Central memory CD8-positive, alpha-beta T cell (primary cell): ENCODE measurements around the gene TRHDE.
"Not testable (repeated sequence)": the region's sequence is repeated elsewhere in the genome, so short reads cannot be mapped to it uniquely, and the experiment has no call there.

Experiments used
- ATAC-seq: fragments of 150-1000 bp; cut with Tn5 transposase; replicated peaks from 2 replicates; pipeline ENCODE4 v1.10.0; 2022; ENCODE audit warnings: mild to moderate bottlenecking, moderate FRiP score, moderate number of reproducible peaks; ENCODE audit not compliant: poor library complexity, severe bottlenecking; ENCODE audit errors: extremely low read depth
- DNase-seq, 2 donors: peaks; one replicate each; pipeline ENCODE4 v3.0.0; 2021; ENCODE audit warnings: low spot score in 2 of 2
- H3K27ac Mint-ChIP-seq: one replicate; pipeline ENCODE4 v1.8.0; 2022; ENCODE audit warnings: low read depth, mild to moderate bottlenecking, moderate library complexity, mixed read lengths
- H3K27me3 Mint-ChIP-seq: one replicate; pipeline ENCODE4 v1.8.0; 2022; ENCODE audit warnings: mixed read lengths
- H3K36me3 Mint-ChIP-seq: one replicate; pipeline ENCODE4 v1.8.0; 2022; ENCODE audit warnings: mild to moderate bottlenecking, moderate library complexity, mixed read lengths; ENCODE audit not compliant: insufficient read depth
- H3K4me1 Mint-ChIP-seq: one replicate; pipeline ENCODE4 v1.8.0; 2022; ENCODE audit warnings: mixed read lengths
- H3K4me3 Mint-ChIP-seq: one replicate; pipeline ENCODE4 v1.8.0; 2022; ENCODE audit warnings: mild to moderate bottlenecking, moderate library complexity, mixed read lengths
- H3K9me3 Mint-ChIP-seq: one replicate; pipeline ENCODE4 v1.8.0; 2022; ENCODE audit warnings: mixed read lengths

TRHDE gene

DNA sequence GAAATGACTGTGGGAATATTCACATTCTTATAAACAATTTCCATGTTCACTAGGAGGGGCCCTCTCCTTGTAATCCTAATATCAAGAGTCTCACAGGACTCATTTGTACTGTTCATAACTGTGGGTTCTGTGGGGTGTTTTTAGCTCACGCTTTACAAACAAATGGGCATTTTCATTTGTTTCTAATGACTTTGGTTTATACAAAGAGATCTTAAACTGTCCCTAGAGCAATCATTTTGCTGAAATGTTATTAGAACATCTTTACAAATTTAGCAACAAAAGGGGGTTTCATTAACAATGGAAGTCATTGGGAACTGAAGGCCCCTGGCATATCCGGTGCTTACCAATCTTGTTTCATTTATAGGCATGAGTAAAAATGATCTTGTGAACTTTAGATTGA, 370.5 kb downstream of the TRHDE start:
- DNase-seq (no peak), ATAC-seq (no peak)
- Mint-ChIP-seq H3K36me3 (no peaks in the 10 kb centered on the region), H3K27ac (no peak overlapping the region), H3K27me3 (no peaks in the 10 kb centered on the region), H3K4me1 (no peaks in the 10 kb centered on the region), H3K4me3 (no peak overlapping the region), H3K9me3 (peaks cover 7% of the 10 kb centered on the region)

DNA sequence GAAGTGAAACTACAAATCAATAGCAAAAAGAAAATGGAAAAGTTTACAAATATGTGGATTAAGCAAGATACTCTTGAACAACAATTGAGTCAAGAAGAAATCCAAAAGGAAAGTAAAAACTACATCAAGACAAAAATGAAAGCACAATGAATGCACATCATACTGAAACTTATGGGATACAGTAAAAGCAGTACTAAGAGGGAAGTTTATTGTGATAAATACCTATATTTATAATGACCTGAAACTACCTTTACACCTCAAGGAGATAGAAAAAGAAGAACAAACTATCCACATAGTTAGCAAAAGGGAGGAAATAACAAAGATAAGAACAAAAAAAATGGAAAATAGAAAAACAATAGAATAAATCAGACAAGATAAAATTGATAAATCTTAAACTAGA, 375.0 kb downstream of the TRHDE start:
- no peaks in the 10 kb centered on the region for H3K4me1 Mint-ChIP-seq
- H3K9me3 Mint-ChIP-seq = peaks cover 7% of the 10 kb centered on the region
- no peak overlapping the region for H3K27ac Mint-ChIP-seq
- DNase-seq (no peak), ATAC-seq (no peak)
- no peaks in the 10 kb centered on the region for H3K36me3 Mint-ChIP-seq
- no peaks in the 10 kb centered on the region for H3K27me3 Mint-ChIP-seq
- no peak overlapping the region for H3K4me3 Mint-ChIP-seq

DNA sequence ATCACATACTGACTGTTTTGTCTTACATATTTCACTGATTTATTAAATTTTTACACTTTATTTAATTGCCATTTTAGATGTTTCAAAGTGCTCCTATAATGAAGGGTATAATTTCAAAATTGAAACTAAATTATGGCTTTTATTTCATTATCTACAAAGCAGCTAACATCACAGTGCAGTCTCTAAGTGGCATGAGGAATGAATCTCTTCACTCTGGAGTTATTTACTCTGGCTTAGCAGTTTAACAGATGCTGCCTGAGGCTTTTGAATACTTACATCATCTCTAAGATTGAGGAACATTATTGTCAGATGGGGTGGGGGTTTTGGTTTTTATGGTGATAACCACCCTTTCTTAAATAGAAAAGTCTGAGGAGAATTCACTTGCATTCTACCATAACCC, 386.4 kb downstream of the TRHDE start:
- no peak overlapping the region for H3K27ac Mint-ChIP-seq
- ATAC-seq (no peak), DNase-seq (no peak)
- H3K36me3 Mint-ChIP-seq = no peaks in the 10 kb centered on the region
- no peak overlapping the region for H3K4me3 Mint-ChIP-seq
- H3K4me1 Mint-ChIP-seq = no peaks in the 10 kb centered on the region
- peaks cover 25% of the 10 kb centered on the region for H3K9me3 Mint-ChIP-seq
- H3K27me3 Mint-ChIP-seq = no peaks in the 10 kb centered on the region

DNA sequence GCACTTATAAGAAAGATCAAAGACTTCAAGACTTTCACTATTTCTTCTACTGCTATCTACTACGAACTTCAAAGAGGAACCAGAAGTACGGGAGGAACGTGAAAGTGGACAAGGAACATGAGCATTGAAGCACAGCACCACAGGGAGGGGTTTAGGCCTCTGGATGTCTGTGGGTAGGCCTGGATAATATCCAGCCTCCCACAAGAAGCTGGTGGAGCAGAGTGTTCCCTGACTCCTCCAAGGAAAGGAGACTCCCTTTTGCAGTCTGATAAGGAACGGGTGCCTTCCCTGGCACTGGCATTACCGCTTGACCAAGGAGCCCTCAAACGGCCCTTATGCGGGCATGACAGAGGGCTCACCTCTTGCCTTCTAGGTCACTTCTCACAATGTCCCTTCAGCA, 388.0 kb downstream of the TRHDE start:
- not testable (repeated sequence) for H3K27me3 Mint-ChIP-seq, DNase-seq, H3K36me3 Mint-ChIP-seq, H3K27ac Mint-ChIP-seq, H3K4me3 Mint-ChIP-seq, ATAC-seq, H3K4me1 Mint-ChIP-seq
- peaks cover 18% of the 10 kb centered on the region for H3K9me3 Mint-ChIP-seq

DNA sequence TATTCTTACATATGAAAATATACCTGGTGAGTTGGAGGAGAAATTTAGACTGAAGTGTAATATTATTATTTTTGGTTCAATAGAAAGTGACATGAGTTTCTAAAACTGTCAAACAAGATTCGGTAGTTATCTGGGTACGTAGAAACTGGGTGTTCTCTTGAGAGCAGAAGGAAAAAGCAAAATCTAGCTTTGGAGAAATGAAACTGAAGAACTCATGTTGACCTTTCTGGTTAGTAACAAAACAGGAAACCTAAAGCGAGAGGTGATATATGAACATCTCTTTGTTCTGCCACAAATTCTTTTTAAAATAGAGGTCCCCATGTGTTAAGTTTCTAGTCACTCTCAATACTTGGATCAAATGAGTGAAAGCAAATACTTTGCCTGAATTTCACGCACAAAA, 401.7 kb downstream of the TRHDE start:
- no peak overlapping the region for H3K4me3 Mint-ChIP-seq
- ATAC-seq (no peak), DNase-seq (no peak)
- H3K4me1 Mint-ChIP-seq = no peaks in the 10 kb centered on the region
- peaks cover 26% of the 10 kb centered on the region for H3K9me3 Mint-ChIP-seq
- peaks cover 3% of the 10 kb centered on the region for H3K36me3 Mint-ChIP-seq
- no peaks in the 10 kb centered on the region for H3K27me3 Mint-ChIP-seq
- no peak overlapping the region for H3K27ac Mint-ChIP-seq

DNA sequence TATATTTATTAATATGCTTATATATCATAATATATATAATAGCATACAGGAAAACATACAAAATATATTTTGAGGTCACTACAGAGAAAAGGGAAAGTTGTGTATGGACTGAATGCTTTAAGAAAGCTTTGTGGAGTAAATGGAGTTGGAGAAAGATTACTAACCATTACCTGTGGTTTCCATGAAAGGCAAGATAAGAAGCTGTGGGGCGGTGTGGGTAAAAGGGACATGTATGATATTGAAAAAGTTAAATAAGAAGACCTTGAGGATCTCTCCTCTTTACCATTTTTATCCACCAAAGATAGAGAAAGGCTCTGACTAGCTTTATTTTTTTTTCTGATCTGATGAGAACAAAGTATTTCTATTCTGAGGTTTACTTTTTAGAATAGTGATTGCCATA, 404.4 kb downstream of the TRHDE start:
- H3K4me3 Mint-ChIP-seq = no peak overlapping the region
- H3K27me3 Mint-ChIP-seq = no peaks in the 10 kb centered on the region
- H3K4me1 Mint-ChIP-seq = no peaks in the 10 kb centered on the region
- no peak overlapping the region for H3K27ac Mint-ChIP-seq
- peaks cover 26% of the 10 kb centered on the region for H3K9me3 Mint-ChIP-seq
- no peak for DNase-seq
- H3K36me3 Mint-ChIP-seq = peaks cover 3% of the 10 kb centered on the region
- no peak for ATAC-seq

DNA sequence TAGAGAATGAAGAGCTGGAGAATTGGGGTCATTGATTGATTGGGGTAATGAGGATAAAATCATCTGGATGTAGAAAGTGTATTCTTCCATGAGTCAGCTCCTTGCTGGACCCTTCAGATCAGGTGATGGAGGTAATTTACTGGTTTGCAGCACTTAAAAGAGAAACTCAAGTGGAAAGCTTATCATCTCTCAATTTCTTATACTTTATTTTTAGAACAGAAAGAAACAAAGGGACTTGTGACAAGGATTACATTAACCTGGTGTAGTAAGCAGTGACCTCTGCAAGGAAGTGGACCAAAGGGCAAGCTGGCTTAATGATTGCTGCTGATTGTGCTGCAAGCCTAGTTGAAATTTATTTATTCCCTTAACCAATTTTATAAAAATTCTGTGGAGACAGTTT, 405.0 kb downstream of the TRHDE start:
- DNase-seq (no peak), ATAC-seq (no peak)
- H3K4me1 Mint-ChIP-seq = no peaks in the 10 kb centered on the region
- H3K36me3 Mint-ChIP-seq = peaks cover 3% of the 10 kb centered on the region
- no peak overlapping the region for H3K27ac Mint-ChIP-seq
- H3K4me3 Mint-ChIP-seq = no peak overlapping the region
- H3K9me3 Mint-ChIP-seq = peaks cover 26% of the 10 kb centered on the region
- H3K27me3 Mint-ChIP-seq = no peaks in the 10 kb centered on the region

DNA sequence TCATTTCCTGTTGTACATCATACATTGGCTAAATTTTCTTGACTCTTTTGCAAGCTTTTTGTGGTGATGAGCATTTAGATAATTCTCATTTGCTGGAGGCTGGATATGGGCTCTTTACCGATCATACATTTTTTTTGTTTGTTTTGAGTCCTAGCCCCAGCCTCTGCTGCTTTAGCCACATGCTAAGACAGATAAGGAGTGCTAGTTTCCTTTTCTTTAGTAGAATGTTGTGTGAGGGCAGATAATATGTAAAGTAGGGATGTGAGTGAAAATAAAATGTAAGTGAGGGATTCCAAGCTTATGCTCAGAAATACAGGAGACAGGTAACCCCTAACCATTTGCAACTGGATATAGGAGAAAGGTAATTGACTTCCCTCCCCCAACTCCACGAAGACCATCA, 405.7 kb downstream of the TRHDE start:
- H3K4me1 Mint-ChIP-seq = no peaks in the 10 kb centered on the region
- no peak overlapping the region for H3K27ac Mint-ChIP-seq
- no peaks in the 10 kb centered on the region for H3K27me3 Mint-ChIP-seq
- ATAC-seq (no peak), DNase-seq (no peak)
- H3K4me3 Mint-ChIP-seq = no peak overlapping the region
- H3K9me3 Mint-ChIP-seq = peaks cover 19% of the 10 kb centered on the region
- no peaks in the 10 kb centered on the region for H3K36me3 Mint-ChIP-seq

DNA sequence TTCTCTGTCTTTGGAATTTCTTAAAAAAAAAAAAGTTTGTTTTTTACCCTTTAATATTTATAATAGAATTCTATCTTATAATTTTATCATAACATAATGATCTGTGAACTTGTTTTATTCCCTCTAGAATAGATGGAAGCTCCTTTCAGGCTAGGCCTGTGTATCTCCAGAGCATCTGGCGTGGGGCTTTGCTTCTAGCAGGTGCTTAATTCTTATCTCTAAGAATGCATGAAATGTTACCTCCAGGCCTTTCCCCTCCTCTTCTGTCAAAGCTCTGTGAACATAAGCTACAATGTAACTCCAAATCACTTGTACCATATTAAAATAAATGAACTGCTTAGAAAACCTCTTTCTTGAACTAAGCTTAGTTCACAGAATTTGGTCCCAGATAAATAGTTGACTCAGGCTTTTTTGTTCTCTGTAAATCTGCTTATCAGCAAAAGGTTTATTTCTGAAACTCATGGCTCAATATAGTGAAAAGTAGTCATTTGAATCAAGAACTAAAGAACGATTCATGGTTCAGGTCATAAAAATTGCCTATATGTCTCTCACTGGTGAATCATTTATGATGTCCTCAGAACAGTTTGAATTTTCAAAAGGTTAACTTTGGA, 407.1 kb downstream of the TRHDE start:
- Mint-ChIP-seq H3K27me3 (no peaks in the 10 kb centered on the region), H3K27ac (no peak overlapping the region), H3K4me3 (no peak overlapping the region), H3K4me1 (no peaks in the 10 kb centered on the region), H3K36me3 (no peaks in the 10 kb centered on the region), H3K9me3 (peaks cover 11% of the 10 kb centered on the region)
- DNase-seq = no peak
- no peak for ATAC-seq

DNA sequence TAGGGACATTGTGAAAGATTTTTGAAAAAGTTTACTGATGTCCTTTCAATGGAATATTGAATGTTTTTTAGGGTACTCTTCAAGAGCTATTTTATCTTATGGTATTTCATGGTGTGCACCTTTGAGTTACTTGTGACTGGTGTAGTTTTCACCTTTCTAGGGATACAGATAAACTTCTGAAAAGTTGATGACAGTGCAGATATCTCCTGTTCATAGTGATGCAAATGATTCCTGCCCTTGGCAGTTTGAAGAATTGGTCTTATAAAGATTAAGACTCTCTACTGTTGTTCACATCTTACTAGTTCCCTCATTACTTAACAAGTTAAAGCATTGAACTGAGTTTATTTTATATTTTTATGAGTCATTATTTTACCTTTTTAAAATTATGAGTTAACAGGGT, 408.9 kb downstream of the TRHDE start:
- Mint-ChIP-seq H3K4me1 (no peaks in the 10 kb centered on the region), H3K36me3 (no peaks in the 10 kb centered on the region), H3K27ac (no peak overlapping the region), H3K27me3 (no peaks in the 10 kb centered on the region), H3K4me3 (no peak overlapping the region), H3K9me3 (peaks cover 5% of the 10 kb centered on the region)
- ATAC-seq (no peak), DNase-seq (no peak)

DNA sequence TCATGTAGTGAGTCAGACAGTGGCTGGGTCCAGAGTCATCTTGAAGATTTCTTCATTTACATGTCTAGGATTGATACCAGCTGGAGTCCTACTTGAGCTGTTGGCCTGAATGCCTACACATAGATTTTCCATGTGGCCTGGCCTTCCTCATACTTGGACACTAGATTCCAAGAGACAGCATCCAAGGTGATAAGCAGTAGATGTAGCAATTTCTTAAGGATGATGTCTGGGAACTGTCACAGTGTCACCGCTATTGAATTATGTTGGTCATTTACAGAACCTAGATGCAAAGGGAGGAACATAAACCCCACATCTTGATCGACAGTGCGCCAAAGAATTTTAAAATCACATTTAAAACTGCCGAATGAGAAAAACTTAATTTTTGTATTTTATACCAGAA, 412.3 kb downstream of the TRHDE start:
- Mint-ChIP-seq H3K36me3 (peaks cover 2% of the 10 kb centered on the region), H3K9me3 (peaks cover 7% of the 10 kb centered on the region), H3K27ac (no peak overlapping the region), H3K27me3 (no peaks in the 10 kb centered on the region), H3K4me3 (no peak overlapping the region), H3K4me1 (no peaks in the 10 kb centered on the region)
- no peak for DNase-seq
- no peak for ATAC-seq

DNA sequence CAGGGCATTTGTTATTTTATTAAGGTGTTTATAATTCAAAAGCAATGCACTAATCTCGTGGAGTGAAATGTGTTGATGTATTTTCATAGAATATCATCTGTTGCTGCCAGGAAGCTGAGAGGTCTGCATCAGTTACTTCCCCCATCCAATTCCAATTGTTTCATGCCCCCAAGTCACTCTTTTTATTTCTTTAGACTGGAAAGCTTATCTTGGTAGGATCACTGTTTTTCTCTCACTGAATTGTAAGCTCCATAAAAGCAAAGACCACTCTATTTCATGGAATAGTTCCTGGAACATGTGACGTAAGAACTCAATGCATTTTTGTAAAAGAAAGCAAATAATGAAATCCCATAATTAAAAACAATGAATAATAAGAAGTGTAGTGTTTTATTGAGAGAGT, 420.2 kb downstream of the TRHDE start:
- Mint-ChIP-seq H3K27ac (no peak overlapping the region), H3K4me3 (no peak overlapping the region), H3K9me3 (peaks cover 21% of the 10 kb centered on the region), H3K4me1 (no peaks in the 10 kb centered on the region), H3K27me3 (no peaks in the 10 kb centered on the region), H3K36me3 (peaks cover 4% of the 10 kb centered on the region)
- ATAC-seq (no peak), DNase-seq (no peak)

DNA sequence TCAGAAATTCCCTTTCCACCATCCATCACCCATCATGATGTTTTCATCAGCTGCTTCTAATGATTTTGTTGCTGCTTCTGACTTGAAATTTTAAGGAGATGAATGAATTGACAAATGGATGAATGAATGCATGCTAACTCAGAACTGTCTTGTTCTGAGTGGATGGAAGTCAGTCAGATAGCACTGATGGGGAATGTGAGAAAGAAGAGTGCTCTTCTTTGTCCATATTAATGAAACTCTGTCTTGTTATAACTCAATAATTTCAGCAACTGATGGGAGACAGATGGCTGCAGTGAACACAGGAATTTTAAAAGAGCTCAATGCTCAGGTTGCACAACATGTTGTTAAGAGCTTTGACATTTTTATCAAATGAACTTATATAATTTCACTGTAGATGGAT, 422.0 kb downstream of the TRHDE start:
- no peak for DNase-seq
- no peaks in the 10 kb centered on the region for H3K4me1 Mint-ChIP-seq
- peaks cover 4% of the 10 kb centered on the region for H3K36me3 Mint-ChIP-seq

DNA sequence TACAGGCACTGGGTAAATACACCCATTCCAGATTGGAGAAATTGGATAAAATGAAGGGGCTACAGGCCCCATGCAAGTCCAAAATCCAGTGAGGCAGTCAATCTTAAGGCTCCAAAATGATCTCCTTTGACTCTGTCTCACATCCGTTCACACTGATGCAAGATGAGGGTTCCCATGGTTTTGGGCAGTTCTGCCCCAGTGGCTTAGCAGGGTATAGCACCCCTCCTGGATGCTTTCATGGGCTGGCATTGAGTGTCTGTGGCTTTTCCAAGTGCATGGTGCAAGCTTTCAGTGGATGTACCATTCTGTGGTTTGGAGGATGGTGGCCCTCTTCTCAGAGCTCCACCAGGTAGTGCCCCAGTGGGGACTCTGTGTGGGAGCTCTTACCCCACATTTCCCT, 427.2 kb downstream of the TRHDE start:
- no peak overlapping the region for H3K4me3 Mint-ChIP-seq
- DNase-seq (no peak), ATAC-seq (no peak)
- H3K27me3 Mint-ChIP-seq = no peaks in the 10 kb centered on the region
- H3K9me3 Mint-ChIP-seq = peaks cover 16% of the 10 kb centered on the region
- H3K27ac Mint-ChIP-seq = no peak overlapping the region
- H3K36me3 Mint-ChIP-seq = peaks cover 5% of the 10 kb centered on the region
- H3K4me1 Mint-ChIP-seq = no peaks in the 10 kb centered on the region

More for the DNA sequence above, 422.0 kb downstream of the TRHDE start:
- H3K27me3 Mint-ChIP-seq = no peaks in the 10 kb centered on the region
- H3K9me3 Mint-ChIP-seq = peaks cover 17% of the 10 kb centered on the region
- no peak overlapping the region for H3K4me3 Mint-ChIP-seq
- no peak overlapping the region for H3K27ac Mint-ChIP-seq
- no peak for ATAC-seq
